HepG2 (cell line): ENCODE data around the gene SLC27A1. TPM values are rescaled to one million over a fixed set of nuclear protein-coding genes. Genes with fewer than 3 reads are reported as not detected.

Experiments
- ATAC-seq: fragments of 200-7000 bp; cut with Tn5 transposase; 3 replicates; pipeline ENCODE4 v1.9.1; 2020; ENCODE audit warnings: mild to moderate bottlenecking, moderate library complexity
- BruUV-seq: library from RNA; stranded (reverse); fragments of 400-500 nt; replicated peaks from 2 replicates; lab custom pipeline; 2021; lab: Mats Ljungman, UMichigan
- CTCF ChIA-PET: fragments of 300-600 bp; formaldehyde crosslinking; extraction: SDS; loops from one replicate; lab custom pipeline; 2021; ENCODE audit warnings: low total read pairs, inconsistent platforms, low intra/inter-chr PET ratio; lab: Yijun Ruan, JAX
- POLR2A ChIA-PET: fragments of 350-600 bp; sonication (Branson Sonifier 250); formaldehyde crosslinking; loops from one replicate; lab custom pipeline; 2020; ENCODE audit warnings: antibody characterized with exemption, inconsistent platforms; lab: Yijun Ruan, JAX
- DNase-seq: peaks from one replicate; pipeline ENCODE4 v3.0.0-alpha.2; 2015; ENCODE audit warnings: low spot score
- FAIRE-seq: peaks from 3 replicates; lab custom pipeline; 2011; peaks lifted over from hg19 to GRCh38; lab: Jason Lieb, UNC
- H2AFZ ChIP-seq: one replicate; pipeline ENCODE4 v1.6.1; 2011; ENCODE audit warnings: low read length, inconsistent platforms
- H3K27ac ChIP-seq: fragments of 300-600 bp; 3 replicates; pipeline ENCODE4 v1.8.0; 2011; ENCODE audit warnings: mixed run types, mild to moderate bottlenecking, mixed read lengths, low read length, inconsistent platforms; ENCODE audit not compliant: insufficient read depth; ENCODE audit errors: extremely low read length
- H3K27me3 ChIP-seq, 2 experiments: fragments of 200-600 bp in 1 of 2; 2 replicates in 1 of 2; 3 replicates in 1 of 2; pipeline versions ENCODE4 v1.6.0 to v1.8.0; 2011; ENCODE audit warnings: low read length in 2 of 2, mild to moderate bottlenecking in 2 of 2, moderate library complexity in 2 of 2, inconsistent platforms in 1 of 2; ENCODE audit not compliant: insufficient read depth in 2 of 2, control insufficient read depth in 1 of 2
- H3K36me3 ChIP-seq, 2 experiments: fragments of 200-600 bp in 1 of 2; replicated peaks in 1 of 2; 2 replicates in 1 of 2; 3 replicates in 1 of 2; pipeline versions ENCODE4 v1.5.1 to v1.8.0; 2011; ENCODE audit warnings: low read length in 2 of 2, inconsistent platforms in 1 of 2; ENCODE audit not compliant: insufficient read depth in 2 of 2, control insufficient read depth in 1 of 2
- H3K4me1 ChIP-seq: 2 replicates; pipeline ENCODE4 v1.5.1; 2012; ENCODE audit warnings: low read length, inconsistent platforms; ENCODE audit not compliant: insufficient read depth
- H3K4me2 ChIP-seq: 2 replicates; pipeline ENCODE4 v1.6.0; 2011; ENCODE audit warnings: low read depth, low read length, inconsistent platforms
- H3K4me3 ChIP-seq, 3 experiments: fragments of 200-600 bp in 1 of 3; sonication (generic), shearing (Covaris generic) in 1 of 3; replicated peaks in 1 of 3; 2 replicates each; pipeline ENCODE4 v1.5.1; 2011 to 2016; ENCODE audit warnings: low read length in 3 of 3, inconsistent platforms in 2 of 3, low read depth in 2 of 3, mild to moderate bottlenecking in 2 of 3, control low read depth in 1 of 3, mixed read lengths in 1 of 3; ENCODE audit not compliant: insufficient read depth in 1 of 3
- H3K79me2 ChIP-seq: one replicate; pipeline ENCODE4 v1.6.1; 2011; ENCODE audit warnings: low read length, inconsistent platforms; ENCODE audit not compliant: insufficient read depth
- H3K9ac ChIP-seq: 2 replicates; pipeline ENCODE4 v1.6.0; 2011; ENCODE audit warnings: mild to moderate bottlenecking, low read depth, low read length, inconsistent platforms; ENCODE audit not compliant: insufficient read depth
- H3K9me3 ChIP-seq: 2 replicates; pipeline ENCODE4 v1.5.1; 2012; ENCODE audit warnings: mild to moderate bottlenecking, low read length
- H4K20me1 ChIP-seq: 2 replicates; pipeline ENCODE4 v1.6.0; 2011; ENCODE audit warnings: inconsistent platforms, mild to moderate bottlenecking, low read length, moderate library complexity; ENCODE audit not compliant: insufficient read depth
- FOXC1 ChIP-seq: sonication (generic); formaldehyde crosslinking; IDR thresholded peaks from 2 replicates; pipeline ENCODE4 v1.8.0; 2022; ENCODE audit warnings: mild to moderate bottlenecking, missing genetic modification reagents, borderline replicate concordance
- GATAD1 ChIP-seq: IDR thresholded peaks from 2 replicates; pipeline ENCODE4 v1.6.1; 2016; ENCODE audit warnings: missing genetic modification reagents, missing compliant biosample characterization
- NCOR1 ChIP-seq: fragments of 200-600 bp; sonication (generic); IDR thresholded peaks from 2 replicates; pipeline ENCODE4 v1.7.0; 2017; ENCODE audit warnings: antibody characterized with exemption, low read length, borderline replicate concordance
- RELA ChIP-seq: sonication (generic); formaldehyde crosslinking; IDR thresholded peaks from 2 replicates; pipeline ENCODE4 v1.4.0; 2020; ENCODE audit warnings: missing genetic modification reagents
- SP1 ChIP-seq, 2 experiments: fragments of 450-650 bp in 1 of 2; sonication (generic) in 1 of 2; formaldehyde crosslinking in 1 of 2; IDR thresholded peaks; 2 replicates each; pipeline versions ENCODE4 v1.4.0 to v1.6.1; 2016 to 2020; ENCODE audit warnings: missing genetic modification reagents in 1 of 2
- ZNF496 ChIP-seq: sonication (generic); formaldehyde crosslinking; IDR thresholded peaks from 2 replicates; pipeline ENCODE4 v1.8.1; 2023; ENCODE audit warnings: mild to moderate bottlenecking, moderate library complexity, missing genetic modification reagents; ENCODE audit not compliant: insufficient replicate concordance
- WGBS: methylation state at CpG from one replicate; pipeline ENCODE4 v1.1.6; 2017; ENCODE audit warnings: low lambda C conversion rate; 5-methylcytosine and 5-hydroxymethylcytosine counted together
- in situ Hi-C: cut with HindIII; loops from 2 replicates; pipeline ENCODE4 v1.10.0; 2017; ENCODE audit warnings: low pct_unique_long_range_greater_than_20kb; ENCODE audit not compliant: extremely low pct_ligation_motif_present
- intact Hi-C: fragments of 100-400 bp; cut with micrococcal nuclease; formaldehyde crosslinking; loops from one replicate; pipeline ENCODE4 v1.10.0; 2022; ENCODE audit not compliant: unreplicated experiment
- polyA plus RNA-seq, 8 experiments: library from polyadenylated mRNA; depleted of rRNA in 3 of 8; stranded (reverse) in 7 of 8; unstranded in 1 of 8; fragments of >200 nt; fragmentation: Illumina TruSeq in 4 of 8; extraction: Trizol in 4 of 8; gene quantifications; 2 replicates each; pipeline versions ENCODE4 v1.2.1 to v1.2.3, GENCODE V29; 2011 to 2016; ENCODE audit warnings: low read depth in 4 of 8, missing spikeins in 1 of 8, mixed read lengths in 1 of 8; ENCODE audit not compliant: insufficient read depth in 1 of 8
- total RNA-seq, 5 experiments: library from RNA; depleted of rRNA; stranded (reverse); fragments of >200 nt; fragmentation: Illumina TruSeq; extraction: Trizol; gene quantifications; 2 replicates each; pipeline ENCODE4 v1.2.3, GENCODE V29; 2016; ENCODE audit warnings: low read depth in 1 of 5
- TF ChIP-seq, protein P1 (sequence below): sonication (generic); formaldehyde crosslinking; IDR thresholded peaks from 2 replicates; pipeline ENCODE4 v1.4.0; 2020; ENCODE audit warnings: missing genetic modification reagents
- TF ChIP-seq, protein P2 (sequence below): sonication (generic); formaldehyde crosslinking; IDR thresholded peaks from 2 replicates; pipeline ENCODE4 v1.4.0; 2020; ENCODE audit warnings: missing genetic modification reagents
- TF ChIP-seq, protein P3 (sequence below): sonication (generic); formaldehyde crosslinking; IDR thresholded peaks from 2 replicates; pipeline ENCODE4 v1.4.0; 2020; ENCODE audit warnings: missing genetic modification reagents

Gene SLC27A1
- total and polyA plus RNA-seq, 2 of the 13 experiments (the other 11 are each of a cell fraction or from before 2014, with no cell fraction given), result 4.1 to 8.8 TPM

GRCh38 chr19:17495639-17496296 is 25.4 kb downstream of the SLC27A1 start (continued):
- TF ChIP-seq, protein P1, sequence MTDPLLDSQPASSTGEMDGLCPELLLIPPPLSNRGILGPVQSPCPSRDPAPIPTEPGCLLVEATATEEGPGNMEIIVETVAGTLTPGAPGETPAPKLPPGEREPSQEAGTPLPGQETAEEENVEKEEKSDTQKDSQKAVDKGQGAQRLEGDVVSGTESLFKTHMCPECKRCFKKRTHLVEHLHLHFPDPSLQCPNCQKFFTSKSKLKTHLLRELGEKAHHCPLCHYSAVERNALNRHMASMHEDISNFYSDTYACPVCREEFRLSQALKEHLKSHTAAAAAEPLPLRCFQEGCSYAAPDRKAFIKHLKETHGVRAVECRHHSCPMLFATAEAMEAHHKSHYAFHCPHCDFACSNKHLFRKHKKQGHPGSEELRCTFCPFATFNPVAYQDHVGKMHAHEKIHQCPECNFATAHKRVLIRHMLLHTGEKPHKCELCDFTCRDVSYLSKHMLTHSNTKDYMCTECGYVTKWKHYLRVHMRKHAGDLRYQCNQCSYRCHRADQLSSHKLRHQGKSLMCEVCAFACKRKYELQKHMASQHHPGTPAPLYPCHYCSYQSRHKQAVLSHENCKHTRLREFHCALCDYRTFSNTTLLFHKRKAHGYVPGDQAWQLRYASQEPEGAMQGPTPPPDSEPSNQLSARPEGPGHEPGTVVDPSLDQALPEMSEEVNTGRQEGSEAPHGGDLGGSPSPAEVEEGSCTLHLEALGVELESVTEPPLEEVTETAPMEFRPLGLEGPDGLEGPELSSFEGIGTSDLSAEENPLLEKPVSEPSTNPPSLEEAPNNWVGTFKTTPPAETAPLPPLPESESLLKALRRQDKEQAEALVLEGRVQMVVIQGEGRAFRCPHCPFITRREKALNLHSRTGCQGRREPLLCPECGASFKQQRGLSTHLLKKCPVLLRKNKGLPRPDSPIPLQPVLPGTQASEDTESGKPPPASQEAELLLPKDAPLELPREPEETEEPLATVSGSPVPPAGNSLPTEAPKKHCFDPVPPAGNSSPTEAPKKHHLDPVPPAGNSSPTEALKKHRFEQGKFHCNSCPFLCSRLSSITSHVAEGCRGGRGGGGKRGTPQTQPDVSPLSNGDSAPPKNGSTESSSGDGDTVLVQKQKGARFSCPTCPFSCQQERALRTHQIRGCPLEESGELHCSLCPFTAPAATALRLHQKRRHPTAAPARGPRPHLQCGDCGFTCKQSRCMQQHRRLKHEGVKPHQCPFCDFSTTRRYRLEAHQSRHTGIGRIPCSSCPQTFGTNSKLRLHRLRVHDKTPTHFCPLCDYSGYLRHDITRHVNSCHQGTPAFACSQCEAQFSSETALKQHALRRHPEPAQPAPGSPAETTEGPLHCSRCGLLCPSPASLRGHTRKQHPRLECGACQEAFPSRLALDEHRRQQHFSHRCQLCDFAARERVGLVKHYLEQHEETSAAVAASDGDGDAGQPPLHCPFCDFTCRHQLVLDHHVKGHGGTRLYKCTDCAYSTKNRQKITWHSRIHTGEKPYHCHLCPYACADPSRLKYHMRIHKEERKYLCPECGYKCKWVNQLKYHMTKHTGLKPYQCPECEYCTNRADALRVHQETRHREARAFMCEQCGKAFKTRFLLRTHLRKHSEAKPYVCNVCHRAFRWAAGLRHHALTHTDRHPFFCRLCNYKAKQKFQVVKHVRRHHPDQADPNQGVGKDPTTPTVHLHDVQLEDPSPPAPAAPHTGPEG (CRISPR knock-in tag), result no peak
- TF ChIP-seq GATAD1, result 0 out of 2 replicates have a peak, but pooled peaks have one; percentile 1
- TF ChIP-seq SP1 (IDR thresholded peaks at IDR 0.05), result no peak
- 0 out of 2 replicates have a peak, but pooled peaks have one; percentile 17 for TF ChIP-seq SP1 (CRISPR knock-in tag; IDR thresholded peaks at IDR 0.05)

GRCh38 chr19:17496337-17496997 is 26.1 kb downstream of the SLC27A1 start:
- H2AFZ ChIP-seq, result no peak overlapping the region
- no peak overlapping the region for H3K4me3 ChIP-seq
- H3K27ac ChIP-seq, result no peak overlapping the region
- FAIRE-seq (peak; percentile 12), DNase-seq (peak; percentile 81), ATAC-seq (peak; percentile 85)
- no peaks in the 10 kb centered on the region for H3K79me2 ChIP-seq
- in situ Hi-C loops (no loop called here), intact Hi-C loops (no loop called here)
- H3K4me1 ChIP-seq, result peaks cover 40% of the 10 kb centered on the region
- POLR2A ChIA-PET, result interaction anchor here (1.0 to 1.2 kb wide), 2 partner anchors 11 to 15 kb away, joined by 4 to 6 read pairs; partner anchors contain the start of gene PGLS
- BruUV-seq, result no TSS peak
- CTCF ChIA-PET, result interaction anchor here (0.7 to 2.2 kb wide), 7 partner anchors 12 to 359 kb away, joined by 3 to 10 read pairs (median 5); partner anchors contain the start of gene PGLS
- no peaks in the 10 kb centered on the region for H3K27me3 ChIP-seq
- no peaks in the 10 kb centered on the region for H4K20me1 ChIP-seq
- no peak overlapping the region for H3K9ac ChIP-seq
- H3K36me3 ChIP-seq, result no peaks in the 10 kb centered on the region
- no peaks in the 10 kb centered on the region for H3K9me3 ChIP-seq
- peak overlapping the region; percentile 29; the same call in 1 of the 2 replicates for H3K4me2 ChIP-seq
- 52% methylated on average over 11 of the region's 14 CpGs for WGBS
- TF ChIP-seq, protein P2, sequence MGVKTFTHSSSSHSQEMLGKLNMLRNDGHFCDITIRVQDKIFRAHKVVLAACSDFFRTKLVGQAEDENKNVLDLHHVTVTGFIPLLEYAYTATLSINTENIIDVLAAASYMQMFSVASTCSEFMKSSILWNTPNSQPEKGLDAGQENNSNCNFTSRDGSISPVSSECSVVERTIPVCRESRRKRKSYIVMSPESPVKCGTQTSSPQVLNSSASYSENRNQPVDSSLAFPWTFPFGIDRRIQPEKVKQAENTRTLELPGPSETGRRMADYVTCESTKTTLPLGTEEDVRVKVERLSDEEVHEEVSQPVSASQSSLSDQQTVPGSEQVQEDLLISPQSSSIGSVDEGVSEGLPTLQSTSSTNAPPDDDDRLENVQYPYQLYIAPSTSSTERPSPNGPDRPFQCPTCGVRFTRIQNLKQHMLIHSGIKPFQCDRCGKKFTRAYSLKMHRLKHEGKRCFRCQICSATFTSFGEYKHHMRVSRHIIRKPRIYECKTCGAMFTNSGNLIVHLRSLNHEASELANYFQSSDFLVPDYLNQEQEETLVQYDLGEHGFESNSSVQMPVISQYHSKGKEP (CRISPR knock-in tag), result no peak
- no peak for TF ChIP-seq NCOR1
- no peak for TF ChIP-seq FOXC1
- TF ChIP-seq, protein P3, sequence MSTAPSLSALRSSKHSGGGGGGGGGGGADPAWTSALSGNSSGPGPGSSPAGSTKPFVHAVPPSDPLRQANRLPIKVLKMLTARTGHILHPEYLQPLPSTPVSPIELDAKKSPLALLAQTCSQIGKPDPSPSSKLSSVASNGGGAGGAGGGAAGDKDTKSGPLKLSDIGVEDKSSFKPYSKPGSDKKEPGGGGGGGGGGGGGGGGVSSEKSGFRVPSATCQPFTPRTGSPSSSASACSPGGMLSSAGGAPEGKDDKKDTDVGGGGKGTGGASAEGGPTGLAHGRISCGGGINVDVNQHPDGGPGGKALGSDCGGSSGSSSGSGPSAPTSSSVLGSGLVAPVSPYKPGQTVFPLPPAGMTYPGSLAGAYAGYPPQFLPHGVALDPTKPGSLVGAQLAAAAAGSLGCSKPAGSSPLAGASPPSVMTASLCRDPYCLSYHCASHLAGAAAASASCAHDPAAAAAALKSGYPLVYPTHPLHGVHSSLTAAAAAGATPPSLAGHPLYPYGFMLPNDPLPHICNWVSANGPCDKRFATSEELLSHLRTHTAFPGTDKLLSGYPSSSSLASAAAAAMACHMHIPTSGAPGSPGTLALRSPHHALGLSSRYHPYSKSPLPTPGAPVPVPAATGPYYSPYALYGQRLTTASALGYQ (CRISPR knock-in tag), result no peak
- TF ChIP-seq ZNF496, result no peak
- no peak for TF ChIP-seq RELA
